Stimulated activated CD8-positive, alpha-beta memory T cell treated with anti-CD3 and anti-CD28 coated beads, Interleukin-12 subunit alpha, Interleukin-12 subunit beta, amount 100 ng/mL, for 24 hours (primary cell): ENCODE measurements around the gene CEBPA.
"Not testable (repeated sequence)": the region's sequence is repeated elsewhere in the genome, so short reads cannot be mapped to it uniquely, and the experiment has no call there.

Source experiments
- DNase-seq: peaks from one replicate; pipeline ENCODE4 v3.0.0-alpha.2; 2020; ENCODE audit errors: extremely low read depth

CEBPA gene

DNA sequence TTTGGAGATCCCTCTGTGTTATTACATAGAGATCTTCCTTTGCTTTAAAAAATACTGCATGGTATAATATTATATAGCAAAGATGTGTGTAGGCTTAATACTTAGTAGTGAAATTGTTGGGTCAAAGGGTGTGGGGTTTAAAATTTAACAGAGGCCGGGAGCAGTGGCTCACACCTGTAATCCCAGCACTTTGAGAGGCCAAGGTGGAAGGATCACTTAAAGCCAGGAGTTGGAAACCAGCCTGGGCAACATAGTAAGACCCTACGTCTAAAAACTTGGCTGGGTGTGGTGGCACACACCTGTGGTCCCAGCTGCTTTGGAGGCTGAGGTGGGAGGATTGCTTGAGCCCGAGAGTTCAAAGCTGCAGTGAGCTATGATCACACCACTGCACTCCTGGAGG lies 22.3 kb upstream of the CEBPA start:
- DNase-seq: no peak

- no peak for DNase-seq
Observed at GRCh38 chr19:33323093-33323820, 20.9 kb upstream of the CEBPA start.

DNA sequence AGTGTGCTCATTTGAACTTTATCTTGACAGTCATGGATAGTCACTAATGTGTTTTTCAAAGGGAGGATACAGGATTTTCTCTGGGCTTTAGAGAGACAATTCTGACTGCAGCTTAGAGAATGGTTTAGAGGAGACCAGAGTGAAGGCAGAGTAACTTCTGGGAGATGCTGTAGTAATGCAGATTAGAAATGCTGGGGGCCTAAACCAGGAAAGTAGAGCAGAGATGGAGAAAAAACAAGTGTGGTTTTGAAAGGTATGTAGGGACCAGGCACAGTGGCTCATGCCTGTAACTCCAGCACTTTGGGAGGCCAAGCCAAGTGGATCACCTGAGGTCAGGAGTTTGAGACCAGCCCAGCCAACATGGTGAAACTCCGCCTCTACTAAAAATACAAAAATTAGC lies 18.3 kb upstream of the CEBPA start:
- no peak for DNase-seq

DNA sequence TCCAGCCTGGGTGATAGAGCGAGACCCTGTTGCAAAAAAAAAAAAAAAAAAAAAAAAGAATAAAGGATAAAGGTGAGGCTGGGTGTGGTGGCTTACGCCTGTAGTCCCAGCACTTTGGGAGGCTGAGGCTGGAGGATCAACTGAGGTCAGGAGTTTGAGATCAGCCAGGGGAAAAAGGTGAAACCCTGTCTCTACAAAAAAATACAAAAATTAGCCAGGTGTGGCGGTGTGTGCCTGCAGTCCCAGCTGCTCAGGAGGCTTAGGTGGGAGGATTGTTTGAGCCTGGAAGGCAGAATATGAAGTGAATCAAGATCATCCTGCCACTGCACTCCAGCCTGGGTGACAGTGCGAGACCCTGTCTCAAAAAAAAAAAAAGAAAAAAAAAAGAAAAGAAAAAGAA lies 15.7 kb upstream of the CEBPA start:
- DNase-seq: not testable (repeated sequence)

- DNase-seq: no peak
Observed at GRCh38 chr19:33317517-33317916, 15.2 kb upstream of the CEBPA start.

DNA sequence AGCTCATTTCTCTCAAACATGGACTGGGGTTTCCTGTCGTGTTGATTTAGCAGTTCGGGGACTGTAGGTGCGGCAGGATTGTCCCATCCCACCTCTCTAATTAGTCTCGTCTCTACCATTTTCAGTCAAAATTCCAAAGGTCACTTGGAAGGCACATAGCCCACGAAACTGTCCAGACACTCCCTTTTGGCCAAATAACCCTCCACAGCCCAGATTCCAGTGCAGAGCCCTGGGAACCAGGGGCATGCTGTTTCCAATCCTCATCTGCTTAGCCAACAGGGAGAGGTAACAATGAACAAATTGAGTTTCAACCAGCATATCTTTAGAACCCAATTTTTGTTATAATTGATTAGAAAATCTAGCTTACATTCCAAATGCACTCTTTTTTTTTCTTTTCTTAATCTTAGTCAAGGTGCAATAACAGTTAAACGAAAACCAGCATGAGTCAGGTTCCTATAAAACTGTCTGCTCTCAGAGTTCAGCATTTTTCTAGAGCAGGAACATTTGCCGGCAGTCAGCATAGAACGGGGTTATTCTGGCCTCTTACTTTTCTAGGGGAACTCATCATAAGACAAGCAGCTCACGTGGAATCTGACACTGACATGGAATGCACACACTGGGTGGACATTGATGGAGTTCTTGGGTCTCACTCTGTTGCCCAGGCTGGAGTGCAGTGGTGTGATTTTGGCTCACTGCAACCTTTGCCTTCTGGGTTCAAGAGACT lies 14.4 kb upstream of the CEBPA start:
- DNase-seq: no peak

DNA sequence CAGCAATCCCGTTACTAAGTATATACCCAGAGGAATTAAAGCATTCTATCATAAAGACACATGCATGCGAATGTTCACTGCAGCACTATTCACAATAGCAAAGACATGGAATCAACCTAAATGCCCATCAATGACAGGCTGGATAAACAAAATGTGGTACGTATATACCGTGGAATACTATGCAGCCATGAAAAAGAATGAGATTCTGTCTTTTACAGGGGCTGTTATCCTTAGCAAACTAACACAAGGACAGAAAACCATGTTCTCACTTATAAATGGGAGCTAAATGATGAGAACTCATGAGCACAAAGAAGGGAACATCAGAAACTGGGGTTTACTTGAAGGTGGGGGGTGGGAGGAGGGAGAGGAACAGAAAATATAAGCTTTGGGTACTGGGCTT lies 10.5 kb upstream of the CEBPA start:
- not testable (repeated sequence) for DNase-seq

DNA sequence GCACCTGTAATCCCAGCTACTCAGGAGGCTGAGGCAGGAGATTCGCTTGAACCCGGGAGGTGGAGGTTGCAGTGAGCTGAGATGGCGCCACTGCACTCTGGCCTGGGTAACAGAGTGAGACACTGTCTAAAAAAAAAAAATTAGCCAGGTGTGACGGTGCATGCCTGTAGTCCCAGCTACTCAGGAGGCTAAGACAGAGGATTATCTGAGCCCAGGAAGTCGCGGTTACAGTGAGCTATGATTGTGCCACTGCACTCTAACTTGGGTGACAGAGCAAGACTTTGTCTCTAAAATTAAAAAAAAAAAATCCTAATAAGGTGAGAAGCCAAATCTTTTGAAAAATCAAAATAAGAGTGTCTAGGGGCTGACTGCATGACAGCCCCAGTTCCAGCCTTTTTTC lies 9.7 kb upstream of the CEBPA start:
- DNase-seq: no peak

- DNase-seq: no peak
Observed at GRCh38 chr19:33311326-33311682, 9.0 kb upstream of the CEBPA start.

DNA sequence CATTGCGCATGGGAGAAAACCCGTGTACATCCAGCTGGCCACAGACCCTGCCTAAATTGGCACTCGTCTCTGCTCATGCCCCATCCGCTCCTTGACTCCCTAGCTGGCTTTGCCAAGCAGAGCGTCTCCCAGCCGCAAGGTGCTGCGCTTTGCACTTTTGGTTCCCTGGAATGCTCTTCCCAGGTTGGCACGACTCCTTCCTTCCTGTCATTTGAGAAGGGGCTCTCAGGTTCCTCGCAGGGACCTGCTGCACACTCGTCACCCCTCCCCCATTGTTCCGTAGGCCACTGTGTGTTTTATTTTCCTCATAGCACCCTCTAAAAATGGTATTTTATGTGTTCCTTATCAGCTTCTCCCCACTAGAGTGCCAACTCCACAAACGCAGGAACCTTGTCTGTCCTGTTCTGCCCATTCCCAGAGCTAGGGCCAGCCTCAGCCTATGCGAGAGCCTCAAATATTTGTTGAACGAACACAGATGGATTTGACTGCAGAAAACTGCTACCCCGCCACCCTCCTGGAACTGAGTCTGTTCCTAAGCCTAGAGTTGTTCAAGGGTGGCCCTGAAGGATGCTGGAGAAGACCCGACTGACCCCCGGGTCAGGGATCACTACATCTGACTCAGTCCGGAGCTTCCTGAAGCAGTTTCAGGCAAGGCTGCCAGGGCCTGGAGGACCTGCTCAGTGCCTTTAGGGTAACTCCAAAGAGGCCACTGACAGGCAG lies 8.4 kb upstream of the CEBPA start:
- DNase-seq: no peak

DNA sequence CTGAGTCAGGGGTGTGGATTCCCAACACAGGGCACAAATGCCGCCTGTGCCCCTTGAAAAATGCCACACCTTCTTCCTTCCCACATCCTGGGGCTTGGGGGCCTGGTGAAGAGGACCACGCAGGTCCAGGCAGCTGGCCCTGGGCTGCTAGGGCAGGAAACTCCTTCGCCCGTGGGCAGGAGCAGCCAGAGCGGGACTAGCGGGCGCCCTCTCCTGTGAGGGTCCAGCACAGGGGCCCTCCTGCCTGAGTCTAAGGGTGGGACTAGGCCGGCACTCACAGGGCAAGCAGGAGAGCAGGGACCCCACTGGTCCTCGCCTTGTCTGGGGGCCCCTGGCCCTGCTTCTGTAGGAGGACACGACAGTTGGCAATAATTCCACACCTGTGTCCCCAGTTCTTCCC lies 7.5 kb upstream of the CEBPA start:
- no peak for DNase-seq

- DNase-seq: no peak
Observed at GRCh38 chr19:33306853-33307792, 4.8 kb upstream of the CEBPA start.

DNA sequence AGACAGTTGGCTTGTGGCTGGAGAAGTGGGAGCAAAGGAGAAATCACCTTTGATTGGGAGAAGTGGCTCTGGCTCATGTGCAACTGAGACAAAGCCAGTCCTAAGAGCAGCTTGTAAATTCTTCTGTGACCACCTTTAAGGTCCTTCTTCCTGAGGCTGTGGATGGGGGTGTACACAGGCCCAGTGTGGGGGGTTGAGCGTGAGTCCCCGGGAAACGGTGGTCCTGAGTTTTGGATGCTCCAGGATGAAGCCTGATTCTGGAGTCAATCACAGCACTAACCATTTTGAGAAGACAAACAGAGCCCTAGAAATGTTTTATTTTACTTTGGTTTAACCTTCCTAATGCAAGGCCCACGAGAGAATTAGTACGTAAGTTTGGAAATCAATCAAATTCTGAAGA lies 3.9 kb upstream of the CEBPA start:
- DNase-seq: no peak

DNA sequence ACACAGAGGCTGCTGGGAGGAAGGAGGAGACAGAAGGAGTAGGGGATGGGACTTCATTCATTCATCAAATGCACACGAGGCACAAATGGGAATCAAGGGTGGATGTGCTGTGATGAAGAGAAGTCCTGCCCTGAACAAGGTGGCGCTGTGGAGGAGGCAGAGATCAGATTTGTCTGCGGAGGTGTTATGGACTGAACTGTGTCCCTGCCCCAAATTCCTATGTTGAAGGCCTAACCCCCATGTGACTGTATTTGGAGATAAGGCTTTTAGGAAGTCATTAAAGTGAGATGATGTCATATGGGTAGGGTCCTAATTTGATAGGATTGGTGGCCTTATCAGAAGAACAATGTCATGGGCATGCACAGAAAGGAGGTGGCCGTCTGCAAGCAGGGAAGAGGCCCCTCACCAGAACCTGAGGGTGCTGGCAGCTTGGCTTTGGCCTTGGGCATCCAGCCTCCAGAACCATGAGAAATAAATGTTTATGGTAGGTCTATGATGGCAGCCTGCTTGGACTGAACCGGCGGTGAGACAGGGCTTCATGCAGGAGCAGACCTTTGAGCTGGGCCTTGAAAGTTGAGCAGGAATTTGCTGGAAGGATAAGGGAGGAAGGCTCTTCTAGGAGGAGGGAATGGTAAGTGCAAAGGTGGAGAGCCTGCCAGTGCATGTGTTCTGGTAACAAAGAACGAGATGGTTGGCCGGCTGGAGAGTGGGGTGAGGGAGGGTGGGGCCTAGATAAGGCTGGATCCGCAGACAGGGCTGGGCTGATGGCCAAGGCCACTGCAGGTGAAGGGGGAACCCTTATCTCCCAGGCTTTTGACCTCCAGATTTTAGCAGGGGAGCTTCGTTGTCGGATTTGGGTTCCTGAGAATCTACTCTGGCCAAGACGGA lies 2.7 kb upstream of the CEBPA start:
- DNase-seq: no peak

DNA sequence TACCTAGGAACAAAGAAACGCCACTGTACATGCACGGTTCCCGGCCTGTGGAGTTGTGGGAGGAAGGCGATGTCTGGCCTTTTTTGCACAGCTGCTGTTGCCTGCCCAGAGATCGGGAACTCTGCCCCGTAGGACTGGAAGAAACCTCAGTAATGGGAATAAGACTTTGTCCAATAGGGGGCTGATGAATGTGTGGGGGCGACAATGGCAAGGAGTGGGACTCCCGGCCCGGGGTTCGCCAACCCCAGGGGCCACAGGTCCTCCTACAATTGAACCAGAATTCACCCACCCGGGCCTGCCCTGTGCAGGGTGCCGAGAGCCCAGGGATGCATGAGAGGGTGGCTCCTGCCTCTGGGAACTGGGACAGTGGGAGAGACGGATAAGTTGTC lies 2.0 kb upstream of the CEBPA start:
- no peak for DNase-seq

- no peak for DNase-seq
Observed at GRCh38 chr19:33303791-33304345, 1.5 kb upstream of the CEBPA start.

DNA sequence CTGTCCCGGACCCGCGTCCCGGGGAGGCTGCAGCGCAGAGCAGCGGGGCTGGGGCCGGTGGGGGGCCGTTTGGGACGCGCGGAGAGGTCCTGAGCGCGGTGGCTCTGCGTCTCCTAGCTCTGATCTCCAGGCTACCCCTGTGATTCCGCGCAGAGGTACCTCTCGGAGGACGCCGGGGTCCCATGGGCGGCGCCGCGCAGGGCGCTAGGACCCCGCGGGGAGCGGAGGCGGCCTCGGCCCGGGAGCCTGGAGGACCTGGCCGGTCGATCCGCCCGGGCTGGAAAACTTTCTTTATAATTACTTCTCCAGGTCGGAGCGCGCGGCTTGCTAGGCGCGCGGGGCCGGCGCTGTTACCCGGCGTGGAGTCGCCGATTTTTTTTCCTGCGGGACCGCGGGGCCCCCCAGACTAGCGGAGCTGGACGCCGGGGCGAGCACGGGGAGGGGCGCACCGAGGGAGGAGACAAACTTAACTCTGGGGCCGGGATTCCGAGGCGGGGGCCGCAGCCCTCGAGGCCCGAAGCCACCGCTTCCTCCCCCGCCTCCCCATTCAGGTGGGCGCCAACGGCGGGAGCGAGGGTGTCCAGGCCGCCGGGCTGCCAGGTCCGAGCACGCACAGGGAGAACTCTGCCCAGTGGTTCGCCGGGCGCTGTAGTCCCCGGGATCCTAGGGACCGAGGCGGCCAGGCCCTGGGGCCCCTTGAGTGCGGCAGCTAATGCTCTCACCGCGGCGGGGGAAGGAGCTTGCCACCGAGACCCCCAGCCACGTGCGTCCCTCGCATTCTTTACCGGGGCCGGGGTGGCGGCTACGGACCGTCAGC lies 848 bp upstream of the CEBPA start:
- no peak for DNase-seq

DNA sequence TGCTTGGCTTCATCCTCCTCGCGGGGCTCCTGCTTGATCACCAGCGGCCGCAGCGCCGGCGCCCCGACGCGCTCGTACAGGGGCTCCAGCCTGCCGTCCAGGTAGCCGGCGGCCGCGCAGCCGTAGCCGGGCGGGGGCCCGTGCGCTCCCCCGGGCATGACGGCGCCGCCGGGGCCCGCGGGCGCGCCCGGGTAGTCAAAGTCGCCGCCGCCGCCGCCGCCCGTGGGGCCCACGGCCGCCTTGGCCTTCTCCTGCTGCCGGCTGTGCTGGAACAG lies 497 bp downstream of the CEBPA start:
- no peak for DNase-seq

DNA sequence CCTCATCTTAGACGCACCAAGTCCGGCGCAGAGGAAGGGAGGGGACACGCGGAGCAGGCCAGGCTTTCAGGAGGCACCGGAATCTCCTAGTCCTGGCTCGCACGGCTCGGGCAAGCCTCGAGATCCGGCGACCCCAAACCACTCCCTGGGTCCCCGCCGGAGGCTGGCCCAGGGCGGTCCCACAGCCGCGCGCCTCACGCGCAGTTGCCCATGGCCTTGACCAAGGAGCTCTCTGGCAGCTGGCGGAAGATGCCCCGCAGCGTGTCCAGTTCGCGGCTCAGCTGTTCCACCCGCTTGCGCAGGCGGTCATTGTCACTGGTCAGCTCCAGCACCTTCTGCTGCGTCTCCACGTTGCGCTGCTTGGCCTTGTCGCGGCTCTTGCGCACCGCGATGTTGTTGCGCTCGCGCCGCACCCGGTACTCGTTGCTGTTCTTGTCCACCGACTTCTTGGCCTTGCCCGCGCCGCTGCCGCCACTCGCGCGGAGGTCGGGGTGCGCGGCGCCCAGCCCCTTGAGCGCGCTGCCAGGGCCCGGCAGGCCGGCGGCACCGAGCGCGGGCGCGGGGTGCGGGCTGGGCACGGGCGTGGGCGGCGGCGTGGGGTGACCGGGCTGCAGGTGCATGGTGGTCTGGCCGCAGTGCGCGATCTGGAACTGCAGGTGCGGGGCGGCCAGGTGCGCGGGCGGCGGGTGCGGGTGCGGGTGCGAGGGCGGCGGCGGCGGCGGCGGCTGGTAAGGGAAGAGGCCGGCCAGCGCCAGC lies 1.0 kb downstream of the CEBPA start:
- DNase-seq: no peak

GRCh38 chr19:33300894-33301143 lies 1.5 kb downstream of the CEBPA start:
- DNase-seq: no peak
